HEK293T (cell line): ENCODE data around the gene PAN2.

Experiments used
- ELF4 ChIP-seq: fragments of 450-650 bp; IDR thresholded peaks from 2 replicates; pipeline ENCODE4 v1.6.1; 2017; ENCODE audit warnings: antibody characterized with exemption
- FOXK2 ChIP-seq: fragments of 450-650 bp; IDR thresholded peaks from 2 replicates; pipeline ENCODE4 v1.6.1; 2016; ENCODE audit warnings: mild to moderate bottlenecking
- SP1 ChIP-seq: fragments of 450-650 bp; IDR thresholded peaks from 2 replicates; pipeline ENCODE4 v1.6.1; 2017

- TF ChIP-seq FOXK2: no peak
- no peak for TF ChIP-seq ELF4
- TF ChIP-seq SP1: no peak
Observed at GRCh38 chr12:56334490-56334793, 642 bp upstream of the PAN2 start.
